PC-3 (cell line): Measurements from ENCODE around the gene AMER2. TPM values are rescaled to one million over a fixed set of nuclear protein-coding genes. Genes with fewer than 3 reads are reported as not detected.

Source experiments
- ATAC-seq: fragments of 200-7000 bp; cut with Tn5 transposase; 2 replicates; pipeline ENCODE4 v1.9.1; 2020; ENCODE audit warnings: mild to moderate bottlenecking, moderate library complexity
- BruUV-seq: library from RNA; stranded (reverse); fragments of 400-500 nt; replicated peaks from 2 replicates; lab custom pipeline; 2021; lab: Mats Ljungman, UMichigan
- CTCF ChIA-PET: fragments of 300-600 bp; sonication (Branson Sonifier 250); formaldehyde crosslinking; loops from one replicate; lab custom pipeline; 2022; ENCODE audit warnings: antibody characterized with exemption; lab: Charles Lee
- POLR2A ChIA-PET: fragments of 300-600 bp; sonication (Branson Sonifier 250); formaldehyde crosslinking; loops from one replicate; lab custom pipeline; 2022; ENCODE audit warnings: antibody characterized with exemption; ENCODE audit not compliant: unreplicated experiment; lab: Charles Lee
- DNase-seq: peaks from one replicate; pipeline ENCODE4 v3.0.0-alpha.2; 2015
- H2AFZ ChIP-seq: fragments of 300-600 bp; sonication (generic); 2 replicates; pipeline ENCODE4 v1.6.0; 2016; ENCODE audit warnings: antibody characterized with exemption, low read length
- H3F3A ChIP-seq: fragments of 300-600 bp; sonication (generic); one replicate; pipeline ENCODE4 v1.6.0; 2017; ENCODE audit warnings: antibody characterized with exemption, low read length, control low read depth, mild to moderate bottlenecking; ENCODE audit not compliant: unreplicated experiment
- H3K27ac ChIP-seq: fragments of 300-600 bp; sonication (generic); 2 replicates; pipeline ENCODE4 v1.5.1; 2016; ENCODE audit warnings: mild to moderate bottlenecking, low read length
- H3K27me3 ChIP-seq: fragments of 300-600 bp; sonication (generic); 2 replicates; pipeline ENCODE4 v1.6.1; 2016; ENCODE audit warnings: low read length, mixed read lengths
- H3K36me3 ChIP-seq: fragments of 300-600 bp; sonication (generic); 2 replicates; pipeline ENCODE4 v1.6.1; 2016; ENCODE audit warnings: low read depth, mixed run types, low read length, mixed read lengths
- H3K4me1 ChIP-seq: fragments of 300-600 bp; sonication (generic); 2 replicates; pipeline ENCODE4 v1.5.1; 2016; ENCODE audit warnings: low read length; ENCODE audit not compliant: insufficient read depth
- H3K4me2 ChIP-seq: fragments of 300-600 bp; sonication (generic); 2 replicates; pipeline ENCODE4 v1.6.0; 2016; ENCODE audit warnings: low read length
- H3K4me3 ChIP-seq: fragments of 300-600 bp; sonication (generic); 2 replicates; pipeline ENCODE4 v1.5.1; 2016; ENCODE audit warnings: mild to moderate bottlenecking, low read length, mixed read lengths
- H3K79me2 ChIP-seq: fragments of 300-600 bp; sonication (generic); 2 replicates; pipeline ENCODE4 v1.6.1; 2017; ENCODE audit warnings: low read length, mixed read lengths
- H3K9ac ChIP-seq: fragments of 300-600 bp; sonication (generic); 2 replicates; pipeline ENCODE4 v1.6.0; 2016; ENCODE audit warnings: mild to moderate bottlenecking, low read length
- H3K9me2 ChIP-seq: fragments of 300-600 bp; sonication (generic); replicated peaks from 2 replicates; pipeline ENCODE4 v1.6.1; 2016; ENCODE audit warnings: mixed run types, low read length, mixed read lengths
- H3K9me3 ChIP-seq: fragments of 300-600 bp; sonication (generic); 2 replicates; pipeline ENCODE4 v1.6.1; 2016; ENCODE audit warnings: low read length, mixed read lengths
- H4K20me1 ChIP-seq: fragments of 300-600 bp; sonication (generic); 2 replicates; pipeline ENCODE4 v1.6.1; 2016; ENCODE audit warnings: low read length, mixed read lengths
- EZH2 ChIP-seq: fragments of 300-600 bp; sonication (generic); IDR thresholded peaks from one replicate; pipeline ENCODE4 v1.6.1; 2017; ENCODE audit warnings: antibody characterized with exemption, mild to moderate bottlenecking, low read length; ENCODE audit not compliant: unreplicated experiment
- EZH2phosphoT487 ChIP-seq: fragments of 300-600 bp; sonication (generic); IDR thresholded peaks from 2 replicates; pipeline ENCODE4 v1.6.1; 2018; ENCODE audit warnings: mild to moderate bottlenecking, antibody characterized with exemption, low read length, borderline replicate concordance
- intact Hi-C: fragments of 100-400 bp; cut with micrococcal nuclease; formaldehyde crosslinking; loops from 2 replicates; pipeline ENCODE4 v1.9.0; 2023
- total RNA-seq: library from RNA; depleted of rRNA; stranded (reverse); fragments of >200 nt; gene quantifications from 2 replicates; pipeline ENCODE4 v1.2.3, GENCODE V29; 2014
- TF ChIP-seq, protein P1 (sequence below): fragments of 300-600 bp; sonication (generic); conservative IDR thresholded peaks from 2 replicates; pipeline ENCODE4 v1.5.1; 2017; ENCODE audit warnings: antibody characterized with exemption, low read depth, mild to moderate bottlenecking, low read length

AMER2 gene
- total RNA-seq, 1 experiment from 2014 or later = not detected

- intact Hi-C loops = no loop called here
- no peaks in the 10 kb centered on the region for H3K36me3 ChIP-seq
- no peak for TF ChIP-seq EZH2phosphoT487
- TF ChIP-seq, protein P1, sequence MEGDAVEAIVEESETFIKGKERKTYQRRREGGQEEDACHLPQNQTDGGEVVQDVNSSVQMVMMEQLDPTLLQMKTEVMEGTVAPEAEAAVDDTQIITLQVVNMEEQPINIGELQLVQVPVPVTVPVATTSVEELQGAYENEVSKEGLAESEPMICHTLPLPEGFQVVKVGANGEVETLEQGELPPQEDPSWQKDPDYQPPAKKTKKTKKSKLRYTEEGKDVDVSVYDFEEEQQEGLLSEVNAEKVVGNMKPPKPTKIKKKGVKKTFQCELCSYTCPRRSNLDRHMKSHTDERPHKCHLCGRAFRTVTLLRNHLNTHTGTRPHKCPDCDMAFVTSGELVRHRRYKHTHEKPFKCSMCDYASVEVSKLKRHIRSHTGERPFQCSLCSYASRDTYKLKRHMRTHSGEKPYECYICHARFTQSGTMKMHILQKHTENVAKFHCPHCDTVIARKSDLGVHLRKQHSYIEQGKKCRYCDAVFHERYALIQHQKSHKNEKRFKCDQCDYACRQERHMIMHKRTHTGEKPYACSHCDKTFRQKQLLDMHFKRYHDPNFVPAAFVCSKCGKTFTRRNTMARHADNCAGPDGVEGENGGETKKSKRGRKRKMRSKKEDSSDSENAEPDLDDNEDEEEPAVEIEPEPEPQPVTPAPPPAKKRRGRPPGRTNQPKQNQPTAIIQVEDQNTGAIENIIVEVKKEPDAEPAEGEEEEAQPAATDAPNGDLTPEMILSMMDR = no peak
- no peaks in the 10 kb centered on the region for H3K79me2 ChIP-seq
- no peaks in the 10 kb centered on the region for H3F3A ChIP-seq
- H3K27ac ChIP-seq = no peak overlapping the region
- ATAC-seq (no peak), DNase-seq (no peak)
- ChIA-PET CTCF (no interaction called here), POLR2A (no interaction called here)
- no peak overlapping the region for H3K9ac ChIP-seq
- no TSS peak for BruUV-seq
- H3K27me3 ChIP-seq = peaks cover 30% of the 10 kb centered on the region
- no peak overlapping the region for H3K4me2 ChIP-seq
- H3K9me2 ChIP-seq = no peaks in the 10 kb centered on the region
- no peaks in the 10 kb centered on the region for H4K20me1 ChIP-seq
- H3K9me3 ChIP-seq = no peaks in the 10 kb centered on the region
- H3K4me3 ChIP-seq = no peak overlapping the region
- H2AFZ ChIP-seq = no peak overlapping the region
- no peaks in the 10 kb centered on the region for H3K4me1 ChIP-seq
Measured at GRCh38 chr13:25131881-25132420, 40.1 kb downstream of the AMER2 start.

DNA sequence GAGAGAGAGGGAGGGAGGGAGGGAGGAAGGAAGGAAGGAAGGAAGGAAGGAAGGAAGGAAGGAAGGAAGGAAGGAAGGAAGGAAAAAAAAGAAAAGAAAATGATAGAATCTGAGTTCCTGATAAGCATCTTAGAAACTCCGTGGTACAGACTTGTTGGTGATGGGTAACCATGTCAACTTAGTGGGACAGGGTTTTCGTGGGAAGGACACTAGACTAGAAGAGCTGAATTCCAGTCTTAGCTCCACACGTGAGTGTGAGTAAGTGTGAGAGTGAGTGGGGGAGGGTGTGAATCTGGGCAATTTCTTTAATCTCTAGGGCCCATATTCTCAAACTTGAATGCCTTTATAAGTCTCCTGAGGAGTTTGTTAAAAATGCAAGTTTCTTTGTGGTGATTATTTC lies 41.1 kb downstream of the AMER2 start:
- Histone ChIP-seq H3K4me1 (no peaks in the 10 kb centered on the region), H3K27me3 (peaks cover 24% of the 10 kb centered on the region), H3K27ac (no peak overlapping the region), H3K4me3 (no peak overlapping the region), H3K9ac (no peak overlapping the region), H3K9me2 (no peaks in the 10 kb centered on the region), H3K4me2 (no peak overlapping the region), H3F3A (no peaks in the 10 kb centered on the region), H4K20me1 (no peaks in the 10 kb centered on the region), H2AFZ (no peak overlapping the region), H3K9me3 (no peaks in the 10 kb centered on the region), H3K79me2 (no peaks in the 10 kb centered on the region), H3K36me3 (no peaks in the 10 kb centered on the region)
- ChIA-PET POLR2A (no interaction called here), CTCF (no interaction called here)
- BruUV-seq = no TSS peak
- ATAC-seq (no peak), DNase-seq (no peak)
- intact Hi-C loops = no loop called here
- no peak for TF ChIP-seq EZH2phosphoT487
- TF ChIP-seq, protein P1 = no peak
- no peak for TF ChIP-seq EZH2

DNA sequence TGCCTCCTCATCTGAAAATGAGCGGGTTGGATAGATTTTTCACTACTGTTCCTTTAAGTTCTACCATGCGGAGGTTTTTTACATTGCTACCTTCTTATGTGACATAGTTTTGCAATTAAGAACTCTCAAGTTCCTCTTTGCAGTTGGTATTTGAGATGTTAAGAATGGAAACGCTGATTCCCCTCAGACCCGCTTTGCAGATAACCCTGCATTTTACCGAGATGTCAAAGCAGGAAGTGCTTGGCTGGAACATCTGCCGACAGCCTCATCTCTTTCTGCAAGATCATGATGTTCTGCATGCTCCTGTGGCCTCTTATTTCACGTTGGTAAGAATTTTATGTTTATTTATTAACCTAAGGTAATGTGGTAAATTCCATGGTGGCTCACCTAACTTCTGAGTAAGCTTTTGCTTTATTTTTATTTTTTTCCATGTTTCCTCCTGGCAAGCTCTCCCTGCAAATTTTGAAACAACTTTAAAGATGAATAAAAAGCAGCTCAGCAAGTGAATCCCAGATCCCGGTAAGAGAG lies 53.6 kb downstream of the AMER2 start:
- H3K4me1 ChIP-seq = no peaks in the 10 kb centered on the region
- ChIA-PET CTCF (no interaction called here), POLR2A (no interaction called here)
- H3F3A ChIP-seq = no peaks in the 10 kb centered on the region
- H3K4me3 ChIP-seq = no peak overlapping the region
- no peaks in the 10 kb centered on the region for H3K9me3 ChIP-seq
- H3K4me2 ChIP-seq = no peak overlapping the region
- H2AFZ ChIP-seq = no peak overlapping the region
- no peak overlapping the region for H3K9ac ChIP-seq
- DNase-seq (no peak), ATAC-seq (no peak)
- no peaks in the 10 kb centered on the region for H3K36me3 ChIP-seq
- BruUV-seq = no TSS peak
- intact Hi-C loops = no loop called here
- no peak overlapping the region for H3K27ac ChIP-seq
- no peaks in the 10 kb centered on the region for H3K9me2 ChIP-seq
- TF ChIP-seq EZH2phosphoT487 (no peak), EZH2 (no peak)
- TF ChIP-seq, protein P1 = no peak
- H3K79me2 ChIP-seq = no peaks in the 10 kb centered on the region
- no peaks in the 10 kb centered on the region for H4K20me1 ChIP-seq
- peaks cover 41% of the 10 kb centered on the region for H3K27me3 ChIP-seq
